WI38 (cell line): ENCODE measurements around the gene PGAP2.

Source experiments
- H3K4me3 ChIP-seq: 2 replicates; pipeline ENCODE4 v1.5.1; 2011; ENCODE audit warnings: low read depth, mild to moderate bottlenecking, control low read depth, low read length
- TF ChIP-seq, protein P1 (sequence below): IDR thresholded peaks from 2 replicates; pipeline ENCODE4 v1.5.1; 2012; ENCODE audit warnings: low read depth, mild to moderate bottlenecking, control low read depth, low read length

Gene PGAP2

DNA sequence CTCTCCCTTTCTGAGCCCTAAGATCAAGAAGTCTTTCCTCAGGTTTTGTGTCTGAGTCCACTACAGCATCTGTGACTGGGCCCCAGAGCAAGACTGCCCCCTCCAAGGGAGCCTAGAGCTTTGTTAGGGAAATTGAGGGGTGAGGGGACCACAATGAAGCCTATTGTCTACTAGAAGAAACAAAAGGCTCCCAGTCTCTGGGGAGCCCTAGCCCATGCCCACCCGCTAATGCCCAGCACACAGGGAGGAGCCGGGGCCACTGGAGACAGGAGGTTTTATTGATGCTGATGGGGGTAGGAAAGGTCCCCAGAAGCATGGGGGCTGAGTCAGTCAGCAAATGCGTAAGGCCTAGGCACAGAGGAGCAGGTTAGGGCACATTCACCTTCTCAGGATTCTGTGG lies 18.4 kb downstream of the PGAP2 start:
- TF ChIP-seq, protein P1, sequence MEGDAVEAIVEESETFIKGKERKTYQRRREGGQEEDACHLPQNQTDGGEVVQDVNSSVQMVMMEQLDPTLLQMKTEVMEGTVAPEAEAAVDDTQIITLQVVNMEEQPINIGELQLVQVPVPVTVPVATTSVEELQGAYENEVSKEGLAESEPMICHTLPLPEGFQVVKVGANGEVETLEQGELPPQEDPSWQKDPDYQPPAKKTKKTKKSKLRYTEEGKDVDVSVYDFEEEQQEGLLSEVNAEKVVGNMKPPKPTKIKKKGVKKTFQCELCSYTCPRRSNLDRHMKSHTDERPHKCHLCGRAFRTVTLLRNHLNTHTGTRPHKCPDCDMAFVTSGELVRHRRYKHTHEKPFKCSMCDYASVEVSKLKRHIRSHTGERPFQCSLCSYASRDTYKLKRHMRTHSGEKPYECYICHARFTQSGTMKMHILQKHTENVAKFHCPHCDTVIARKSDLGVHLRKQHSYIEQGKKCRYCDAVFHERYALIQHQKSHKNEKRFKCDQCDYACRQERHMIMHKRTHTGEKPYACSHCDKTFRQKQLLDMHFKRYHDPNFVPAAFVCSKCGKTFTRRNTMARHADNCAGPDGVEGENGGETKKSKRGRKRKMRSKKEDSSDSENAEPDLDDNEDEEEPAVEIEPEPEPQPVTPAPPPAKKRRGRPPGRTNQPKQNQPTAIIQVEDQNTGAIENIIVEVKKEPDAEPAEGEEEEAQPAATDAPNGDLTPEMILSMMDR = no peak
- no peak overlapping the region for H3K4me3 ChIP-seq

DNA sequence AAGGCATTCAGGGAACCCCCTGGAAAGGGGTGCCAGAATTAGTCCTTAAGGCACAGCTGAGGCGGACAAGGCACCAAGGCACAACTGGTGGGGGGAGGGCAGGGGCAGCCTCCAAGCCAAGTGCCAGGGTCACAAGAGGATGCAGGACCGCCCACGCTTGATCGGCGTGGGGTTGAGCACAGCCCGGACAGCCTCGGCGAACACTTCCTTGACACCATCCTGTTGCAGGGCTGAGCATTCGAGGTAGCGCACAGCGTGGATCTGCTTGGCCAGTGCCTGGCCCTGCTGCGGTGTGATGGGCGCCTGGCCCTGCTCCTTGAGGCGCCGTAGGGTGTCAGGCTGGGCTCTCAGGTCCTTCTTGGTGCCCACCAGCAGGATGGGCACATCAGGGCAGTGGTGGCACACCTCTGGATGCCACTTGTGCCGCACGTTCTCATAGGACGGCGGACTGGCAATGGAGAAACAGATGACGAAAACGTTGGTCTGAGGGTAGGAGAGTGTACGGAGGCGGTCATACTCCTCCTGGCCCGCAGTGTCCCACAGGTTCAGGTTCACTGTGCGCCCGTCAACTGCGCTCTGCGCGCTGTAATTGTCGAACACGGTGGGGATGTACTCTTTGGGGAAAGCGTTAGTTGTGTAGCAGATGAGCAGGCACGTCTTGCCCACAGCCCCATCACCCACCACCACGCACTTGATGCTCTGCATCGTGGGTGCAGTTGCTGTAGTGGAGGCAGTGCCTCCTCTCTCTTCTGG lies 19.2 kb downstream of the PGAP2 start:
- no peak overlapping the region for H3K4me3 ChIP-seq
- TF ChIP-seq, protein P1 = no peak

DNA sequence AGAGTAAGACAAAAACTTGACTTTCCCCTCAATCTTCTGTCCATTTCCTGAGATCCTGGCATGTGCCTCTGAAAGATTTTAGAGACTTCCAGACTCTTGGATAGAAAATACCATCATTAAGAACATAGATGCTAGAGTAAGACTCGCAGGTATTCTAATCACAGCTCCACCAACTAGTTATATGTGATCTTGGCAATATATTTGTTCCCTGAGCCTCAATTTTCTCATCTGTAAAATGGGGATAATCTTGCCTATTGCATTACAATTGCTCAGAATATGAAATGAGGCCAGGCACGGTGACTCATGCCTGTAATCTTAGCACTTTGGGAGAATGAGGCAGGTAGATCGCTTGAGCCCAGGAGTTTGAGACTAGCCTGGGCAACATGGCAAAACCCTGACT lies 21.7 kb downstream of the PGAP2 start:
- TF ChIP-seq, protein P1 = no peak

DNA sequence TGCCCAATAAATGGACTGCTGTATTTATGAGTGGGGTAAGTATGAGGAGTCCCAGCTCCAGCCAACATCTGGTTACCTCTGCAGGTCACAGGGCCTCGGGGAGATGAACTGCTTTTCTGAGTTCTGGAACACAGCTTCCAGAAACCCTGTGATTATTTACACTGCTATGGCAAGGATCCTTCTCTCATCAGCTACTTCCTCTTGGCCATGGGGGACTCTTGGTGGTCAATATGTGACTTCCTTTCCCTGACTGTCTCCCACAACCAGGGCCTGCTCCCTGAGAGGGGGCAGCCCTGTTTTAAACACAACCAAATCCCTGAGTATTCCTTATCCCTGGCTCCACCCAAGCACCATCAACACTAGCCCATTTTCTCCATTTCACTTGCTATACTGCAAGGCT lies 22.4 kb downstream of the PGAP2 start:
- TF ChIP-seq, protein P1 = no peak
- no peak overlapping the region for H3K4me3 ChIP-seq

More for the DNA sequence above, 21.7 kb downstream of the PGAP2 start:
- H3K4me3 ChIP-seq = no peak overlapping the region

DNA sequence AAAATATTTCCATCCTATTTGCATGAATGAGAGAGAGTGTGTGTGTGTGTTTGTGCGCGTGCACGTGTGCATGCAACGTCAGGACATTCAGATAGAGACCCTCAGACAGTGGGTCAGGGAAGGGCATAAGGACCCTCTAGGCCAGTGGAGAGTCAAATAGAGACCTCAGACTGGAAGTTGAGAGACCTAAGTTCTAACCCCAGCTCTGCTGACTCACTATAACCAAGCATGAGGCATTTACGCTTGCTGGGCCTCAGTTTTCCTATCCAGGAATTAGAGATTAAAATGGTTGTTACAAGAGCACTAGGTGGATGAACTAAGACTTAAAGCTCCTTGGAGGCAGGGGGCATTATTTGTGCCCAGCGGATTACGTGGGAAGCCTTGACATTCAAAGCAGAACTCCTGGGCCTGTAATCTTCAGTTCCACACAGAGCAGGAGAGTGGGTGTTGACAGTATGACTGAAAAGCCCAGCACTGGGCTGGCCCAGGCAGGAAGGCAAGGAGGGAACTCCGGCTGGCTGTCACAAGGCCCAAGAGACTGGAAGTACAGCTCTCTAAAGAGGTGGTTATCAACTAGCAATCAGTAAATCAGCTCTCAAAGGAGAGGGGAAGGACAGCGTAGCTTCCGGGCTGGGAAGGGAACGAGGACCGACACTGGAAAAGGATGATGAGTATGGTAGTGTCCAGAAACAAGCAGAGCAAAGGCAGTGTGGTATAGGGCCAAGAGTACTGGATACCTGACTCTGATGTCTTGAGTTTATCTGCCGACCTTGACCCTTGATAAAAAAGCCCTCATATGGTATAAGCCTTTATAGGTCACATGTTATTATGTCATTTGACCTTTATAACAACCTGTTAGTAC lies 23.2 kb downstream of the PGAP2 start:
- H3K4me3 ChIP-seq = no peak overlapping the region
- TF ChIP-seq, protein P1 = no peak

DNA sequence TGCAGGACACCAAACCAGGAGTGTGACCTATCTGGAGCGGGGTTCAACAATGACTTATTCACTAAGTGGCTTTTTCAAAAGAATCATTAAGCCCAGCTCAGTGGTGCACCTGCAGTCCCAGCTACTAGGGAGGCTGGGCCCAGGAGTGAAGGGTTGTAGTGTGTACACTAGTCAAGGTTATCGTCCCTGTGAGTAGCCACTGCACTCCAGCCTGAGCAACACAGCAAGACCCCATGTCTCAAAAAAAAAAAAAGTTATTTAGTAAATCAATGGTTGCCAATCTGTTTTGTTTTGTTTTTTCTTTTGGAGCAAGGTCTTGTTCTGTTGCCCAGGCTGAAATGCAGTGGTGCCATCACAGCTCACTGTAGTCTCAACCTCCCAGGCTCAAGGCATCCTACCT lies 24.5 kb downstream of the PGAP2 start:
- H3K4me3 ChIP-seq = no peak overlapping the region
- TF ChIP-seq, protein P1 = no peak

DNA sequence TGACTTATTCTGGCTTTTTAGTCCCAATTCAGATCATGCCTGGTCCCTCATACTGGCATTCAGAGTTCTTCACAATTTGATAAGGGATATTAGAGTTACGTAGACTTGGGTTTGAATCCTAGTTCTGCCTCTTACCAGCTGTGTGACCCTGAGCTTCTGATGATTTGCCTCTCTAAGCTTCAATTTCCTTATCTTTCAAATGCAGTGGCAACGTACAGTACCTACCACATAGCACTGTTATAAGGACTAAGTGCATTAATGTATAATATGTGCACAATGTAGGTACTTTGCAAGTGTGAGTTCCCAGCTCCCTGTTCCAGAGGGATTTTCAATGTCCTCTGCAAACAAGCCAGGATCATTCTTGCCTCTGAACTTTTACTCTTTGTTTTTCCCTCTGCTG lies 25.1 kb downstream of the PGAP2 start:
- no peak overlapping the region for H3K4me3 ChIP-seq
- TF ChIP-seq, protein P1 = no peak
